HepG2 (cell line): ENCODE measurements around the gene DNAJC5. TPM values are rescaled to one million over a fixed set of nuclear protein-coding genes. Genes with fewer than 3 reads are reported as not detected.

Source experiments
- AFF4 ChIP-seq: sonication (generic); formaldehyde crosslinking; IDR thresholded peaks from 2 replicates; pipeline ENCODE4 v1.4.0; 2020; ENCODE audit warnings: missing genetic modification reagents
- CBX2 ChIP-seq, 2 experiments: fragments of 200-600 bp in 1 of 2; sonication (generic); formaldehyde crosslinking in 1 of 2; IDR thresholded peaks; 2 replicates each; pipeline versions ENCODE4 v1.7.0 to v1.8.1; 2018 to 2022; ENCODE audit warnings: low read depth in 2 of 2, low read length in 1 of 2, mild to moderate bottlenecking in 1 of 2, missing genetic modification reagents in 1 of 2
- GPN1 ChIP-seq: sonication (generic); formaldehyde crosslinking; IDR thresholded peaks from 2 replicates; pipeline ENCODE4 v1.5.1; 2020; ENCODE audit warnings: missing genetic modification reagents, borderline replicate concordance
- MEIS2 ChIP-seq: sonication (generic); formaldehyde crosslinking; IDR thresholded peaks from 2 replicates; pipeline ENCODE4 v1.9.0; 2021; ENCODE audit warnings: mild to moderate bottlenecking, missing genetic modification reagents
- NONO ChIP-seq, 2 experiments: fragments of 450-650 bp in 1 of 2; sonication (generic) in 1 of 2; formaldehyde crosslinking in 1 of 2; IDR thresholded peaks in 1 of 2; conservative IDR thresholded peaks in 1 of 2; 2 replicates each; pipeline versions ENCODE4 v1.6.1 to v1.8.0; 2017 to 2022; ENCODE audit warnings: mild to moderate bottlenecking in 1 of 2, missing genetic modification reagents in 1 of 2, moderate library complexity in 1 of 2
- SIN3B ChIP-seq: fragments of 150-350 bp; IDR thresholded peaks from 2 replicates; pipeline ENCODE4 v1.6.1; 2014; ENCODE audit warnings: low read length
- THAP11 ChIP-seq: IDR thresholded peaks from 2 replicates; pipeline ENCODE4 v1.6.1; 2016; ENCODE audit warnings: missing biosample characterization, missing genetic modification reagents
- THAP9 ChIP-seq: sonication (generic); formaldehyde crosslinking; IDR thresholded peaks from 2 replicates; pipeline ENCODE4; 2020; ENCODE audit warnings: missing genetic modification reagents, mild to moderate bottlenecking, borderline replicate concordance
- ZNF280D ChIP-seq: sonication (generic); formaldehyde crosslinking; IDR thresholded peaks from 2 replicates; pipeline ENCODE4 v1.5.1; 2020; ENCODE audit warnings: mild to moderate bottlenecking, missing genetic modification reagents
- ZNF543 ChIP-seq: sonication (generic); formaldehyde crosslinking; IDR thresholded peaks from 2 replicates; pipeline ENCODE4 v1.4.0; 2020; ENCODE audit warnings: mild to moderate bottlenecking, missing genetic modification reagents
- ZNF740 ChIP-seq: sonication (generic); formaldehyde crosslinking; IDR thresholded peaks from 2 replicates; pipeline ENCODE4 v1.4.0; 2020; ENCODE audit warnings: missing genetic modification reagents
- ZSCAN5A ChIP-seq: sonication (generic); formaldehyde crosslinking; IDR thresholded peaks from 2 replicates; pipeline ENCODE4 v1.8.0; 2022; ENCODE audit warnings: mild to moderate bottlenecking, missing genetic modification reagents, borderline replicate concordance
- polyA plus RNA-seq, 8 experiments: library from polyadenylated mRNA; depleted of rRNA in 3 of 8; stranded (reverse) in 7 of 8; unstranded in 1 of 8; fragments of >200 nt; fragmentation: Illumina TruSeq in 4 of 8; extraction: Trizol in 4 of 8; gene quantifications; 2 replicates each; pipeline versions ENCODE4 v1.2.1 to v1.2.3, GENCODE V29; 2011 to 2016; ENCODE audit warnings: low read depth in 4 of 8, missing spikeins in 1 of 8, mixed read lengths in 1 of 8; ENCODE audit not compliant: insufficient read depth in 1 of 8
- total RNA-seq, 5 experiments: library from RNA; depleted of rRNA; stranded (reverse); fragments of >200 nt; fragmentation: Illumina TruSeq; extraction: Trizol; gene quantifications; 2 replicates each; pipeline ENCODE4 v1.2.3, GENCODE V29; 2016; ENCODE audit warnings: low read depth in 1 of 5

DNAJC5 gene
- total and polyA plus RNA-seq, 2 of the 13 experiments (the other 11 are each of a cell fraction or from before 2014, with no cell fraction given): 42.8 to 64.5 TPM

- peak; percentile 83 for TF ChIP-seq ZNF280D
- no peak; the same call in 1 of the 2 replicates for TF ChIP-seq AFF4 (CRISPR knock-in tag)
- no peak for TF ChIP-seq GPN1 (CRISPR knock-in tag)
- no peak for TF ChIP-seq NONO (IDR thresholded peaks at IDR 0.05)
- TF ChIP-seq NONO (CRISPR knock-in tag; conservative IDR thresholded peaks at IDR 0.05): peak; percentile 86
- TF ChIP-seq ZSCAN5A: no peak
- peak; percentile 78 for TF ChIP-seq ZNF543
- 0 out of 2 replicates have a peak, but pooled peaks have one; percentile 23 for TF ChIP-seq THAP9 (CRISPR knock-in tag)
- no peak for TF ChIP-seq CBX2 (IDR thresholded peaks at IDR 0.05; ENCODE audit: low read depth, low read length)
- no peak for TF ChIP-seq CBX2 (CRISPR knock-in tag; IDR thresholded peaks at IDR 0.05; ENCODE audit: low read depth)
- TF ChIP-seq SIN3B: no peak
- peak; percentile 19; the same call in 1 of the 2 replicates for TF ChIP-seq MEIS2 (CRISPR knock-in tag)
- TF ChIP-seq THAP11 (CRISPR knock-in tag): peak; percentile 88
- no peak for TF ChIP-seq ZNF740 (CRISPR knock-in tag)
Observed at GRCh38 chr20:63957004-63957689, 62.2 kb downstream of the DNAJC5 start (continued).
